H1 (cell line): ENCODE results near the gene AMIGO2. TPM values are rescaled to one million over a fixed set of nuclear protein-coding genes. Genes with fewer than 3 reads are reported as not detected.

ENCODE experiments used
- CTCF ChIA-PET: fragments of 300-600 bp; sonication (Branson Sonifier 250); formaldehyde crosslinking; loops from one replicate; lab custom pipeline; 2021; ENCODE audit not compliant: partially characterized antibody; lab: Charles Lee
- POLR2A ChIA-PET: fragments of 300-600 bp; sonication (Branson Sonifier 250); formaldehyde crosslinking; loops from one replicate; lab custom pipeline; 2021; ENCODE audit warnings: inconsistent platforms; ENCODE audit not compliant: partially characterized antibody; lab: Charles Lee
- DNase-seq, 2 experiments: peaks; one replicate each; pipeline versions ENCODE4 v3.0.0 to v3.0.0-alpha.2; 2010 to 2022; ENCODE audit warnings: low spot score in 2 of 2, low read depth in 1 of 2, mixed read lengths in 1 of 2
- FAIRE-seq: peaks from 2 replicates; lab custom pipeline; 2011; peaks lifted over from hg19 to GRCh38; lab: Jason Lieb, UNC
- H2AFZ ChIP-seq: 2 replicates; pipeline ENCODE4 v1.8.1; 2012; ENCODE audit warnings: low read length, inconsistent platforms
- H2AK5ac ChIP-seq: 2 replicates; pipeline ENCODE4 v1.6.1; 2013; ENCODE audit warnings: low read depth, low read length
- H2BK120ac ChIP-seq: replicated peaks from 2 replicates; pipeline ENCODE3; 2013; ENCODE audit warnings: low read depth, low read length, inconsistent platforms
- H2BK12ac ChIP-seq: 2 replicates; pipeline ENCODE4 v1.6.1; 2013; ENCODE audit warnings: low read depth, low read length
- H2BK15ac ChIP-seq: 2 replicates; pipeline ENCODE4 v1.6.1; 2013; ENCODE audit warnings: low read length
- H2BK20ac ChIP-seq: 2 replicates; pipeline ENCODE4 v1.6.1; 2013; ENCODE audit warnings: low read length
- H2BK5ac ChIP-seq: 2 replicates; pipeline ENCODE4 v1.6.1; 2013; ENCODE audit warnings: low read depth, low read length
- H3K14ac ChIP-seq: 2 replicates; pipeline ENCODE4 v1.6.1; 2013; ENCODE audit warnings: inconsistent platforms; ENCODE audit not compliant: insufficient read length
- H3K18ac ChIP-seq: 2 replicates; pipeline ENCODE4 v1.6.1; 2013; ENCODE audit warnings: low read length; ENCODE audit errors: extremely low read depth
- H3K23ac ChIP-seq: 2 replicates; pipeline ENCODE4 v1.6.1; 2013; ENCODE audit warnings: inconsistent platforms; ENCODE audit not compliant: insufficient read length
- H3K23me2 ChIP-seq: 2 replicates; pipeline ENCODE4 v1.6.1; 2013; ENCODE audit warnings: low read depth, low read length
- H3K27ac ChIP-seq: 2 replicates; pipeline ENCODE4 v1.6.1; 2011; ENCODE audit warnings: low read depth, low read length, inconsistent platforms
- H3K27me3 ChIP-seq, 4 experiments: replicated peaks in 1 of 4; 1 replicate in 1 of 4; 2 replicates in 3 of 4; pipeline versions ENCODE4 v1.6.1 to v1.8.1; 2011 to 2013; ENCODE audit warnings: low read length in 3 of 4, mild to moderate bottlenecking in 3 of 4, inconsistent platforms in 2 of 4, mixed read lengths in 2 of 4, moderate library complexity in 1 of 4; ENCODE audit not compliant: control insufficient read depth in 3 of 4, insufficient read depth in 3 of 4; ENCODE audit errors: extremely low read depth in 1 of 4
- H3K36me3 ChIP-seq, 4 experiments: 2 replicates each; pipeline versions ENCODE4 v1.6.1 to v1.8.1; 2011 to 2013; ENCODE audit warnings: mild to moderate bottlenecking in 4 of 4, low read length in 3 of 4, moderate library complexity in 2 of 4, control low read depth in 1 of 4, inconsistent platforms in 1 of 4; ENCODE audit not compliant: insufficient read depth in 4 of 4, control insufficient read depth in 2 of 4
- H3K4ac ChIP-seq: replicated peaks from 2 replicates; pipeline ENCODE3; 2013; ENCODE audit warnings: low read length, low read depth, mixed read lengths, inconsistent platforms; ENCODE audit not compliant: insufficient read length
- H3K4me1 ChIP-seq, 4 experiments: replicated peaks in 1 of 4; 1 replicate in 1 of 4; 2 replicates in 3 of 4; pipeline versions ENCODE4 v1.6.1 to v1.8.1; 2011 to 2013; ENCODE audit warnings: low read length in 3 of 4, inconsistent platforms in 2 of 4, mixed read lengths in 1 of 4; ENCODE audit not compliant: insufficient read depth in 4 of 4, control insufficient read depth in 3 of 4
- H3K4me2 ChIP-seq, 2 experiments: 2 replicates each; pipeline versions ENCODE4 v1.6.1 to v1.8.1; 2011 to 2013; ENCODE audit warnings: low read depth in 2 of 2, low read length in 2 of 2, control low read depth in 1 of 2, inconsistent platforms in 1 of 2, mild to moderate bottlenecking in 1 of 2; ENCODE audit not compliant: insufficient read depth in 1 of 2
- H3K4me3 ChIP-seq, 4 experiments: fragments of 200-600, 300-600 bp in 1 of 4; sonication (generic), shearing (Covaris generic), sonication (Bioruptor Twin) in 1 of 4; 2 replicates each; pipeline versions ENCODE4 v1.5.1 to v1.8.1; 2011 to 2016; ENCODE audit warnings: low read length in 4 of 4, low read depth in 3 of 4, control low read depth in 2 of 4, inconsistent platforms in 2 of 4, mild to moderate bottlenecking in 2 of 4, mixed read lengths in 1 of 4, moderate library complexity in 1 of 4; ENCODE audit not compliant: insufficient read depth in 2 of 4; ENCODE audit errors: extremely low read depth in 1 of 4
- H3K56ac ChIP-seq: replicated peaks from 2 replicates; pipeline ENCODE3; 2013; ENCODE audit warnings: low read depth, mild to moderate bottlenecking, mixed read lengths, low read length, inconsistent platforms; ENCODE audit not compliant: insufficient read length
- H3K79me1 ChIP-seq: 2 replicates; pipeline ENCODE4 v1.6.1; 2013; ENCODE audit warnings: low read depth, low read length, control low read depth
- H3K79me2 ChIP-seq, 2 experiments: 2 replicates each; pipeline versions ENCODE4 v1.6.1 to v1.8.1; 2012 to 2013; ENCODE audit warnings: low read length in 2 of 2, mild to moderate bottlenecking in 2 of 2, inconsistent platforms in 1 of 2; ENCODE audit not compliant: insufficient read depth in 2 of 2, control insufficient read depth in 1 of 2
- H3K9ac ChIP-seq, 4 experiments: replicated peaks in 1 of 4; 1 replicate in 1 of 4; 2 replicates in 3 of 4; pipeline versions ENCODE4 v1.6.1 to v1.8.1; 2011 to 2013; ENCODE audit warnings: low read depth in 3 of 4, low read length in 3 of 4, control low read depth in 2 of 4, mild to moderate bottlenecking in 2 of 4, moderate library complexity in 2 of 4, inconsistent platforms in 1 of 4; ENCODE audit errors: extremely low read depth in 1 of 4
- H3K9me3 ChIP-seq, 2 experiments: 2 replicates each; pipeline versions ENCODE4 v1.6.1 to v1.8.1; 2012 to 2013; ENCODE audit warnings: mild to moderate bottlenecking in 2 of 2, moderate library complexity in 2 of 2, control low read depth in 1 of 2, inconsistent platforms in 1 of 2, low read depth in 1 of 2, low read length in 1 of 2, mixed read lengths in 1 of 2; ENCODE audit not compliant: insufficient read depth in 2 of 2
- H4K20me1 ChIP-seq, 2 experiments: replicated peaks in 1 of 2; 2 replicates each; pipeline versions ENCODE3 to v1.8.1; 2011 to 2013; ENCODE audit warnings: inconsistent platforms in 2 of 2, low read length in 2 of 2, mild to moderate bottlenecking in 1 of 2; ENCODE audit not compliant: insufficient read depth in 2 of 2, control insufficient read depth in 1 of 2
- H4K5ac ChIP-seq: 2 replicates; pipeline ENCODE4 v1.6.1; 2013; ENCODE audit warnings: low read length, low read depth, mixed read lengths, inconsistent platforms; ENCODE audit not compliant: insufficient read length
- H4K8ac ChIP-seq: 2 replicates; pipeline ENCODE4 v1.8.0; 2013; ENCODE audit warnings: mild to moderate bottlenecking, moderate library complexity, low read length, inconsistent platforms; ENCODE audit not compliant: insufficient read depth; ENCODE audit errors: extremely low read depth
- H4K91ac ChIP-seq: replicated peaks from 2 replicates; pipeline ENCODE3; 2013; ENCODE audit warnings: low read length, mixed read lengths, inconsistent platforms; ENCODE audit not compliant: insufficient read length
- CBX8 ChIP-seq: fragments of 300-800, 300-1000 bp; sonication (generic); IDR thresholded peaks from 2 replicates; pipeline ENCODE4 v1.7.1; 2016; ENCODE audit warnings: low read depth, low read length, borderline replicate concordance
- WGBS, 2 experiments: shearing (Covaris generic) in 1 of 2; methylation state at CpG; one replicate each; pipeline versions ENCODE4 v1.1.6 to v1.1.7; 2013 to 2015; ENCODE audit warnings: low lambda C conversion rate in 2 of 2, mixed read lengths in 2 of 2, inconsistent platforms in 1 of 2, low coverage in 1 of 2, missing lambda C conversion rate in 1 of 2; ENCODE audit not compliant: insufficient replicate concordance in 2 of 2, insufficient coverage in 1 of 2, insufficient read length in 1 of 2; ENCODE audit errors: extremely low coverage in 1 of 2, missing lambda C conversion rate in 1 of 2; 5-methylcytosine and 5-hydroxymethylcytosine counted together
- polyA plus RNA-seq, 7 experiments: library from polyadenylated mRNA; depleted of rRNA in 3 of 7; stranded (reverse) in 5 of 7; unstranded in 2 of 7; fragments of >200 nt in 5 of 7; fragments of 200-250 nt in 2 of 7; gene quantifications; 1 replicate in 5 of 7; 2 replicates in 1 of 7; 4 replicates in 1 of 7; pipeline versions ENCODE4 v1.2.1 to v1.2.3, GENCODE V29; 2011 to 2013; ENCODE audit warnings: missing spikeins in 2 of 7, mixed read lengths in 2 of 7
- total RNA-seq: library from RNA; stranded (reverse); fragmentation: NEBNext Ultra II Directional; extraction: Animal tissue kit (Norgen Biotek cat#: 25700); gene quantifications from 2 replicates; pipeline ENCODE4 v1.2.1, GENCODE V29; 2021

Gene AMIGO2
- total and polyA plus RNA-seq, 2 of the 8 experiments (the other 6 are each of a cell fraction or from before 2014, with no cell fraction given), result 1.7 to 3.3 TPM

GRCh38 chr12:47121146-47121545 lies 41.4 kb upstream of the AMIGO2 start:
- Histone ChIP-seq H3K4ac (no peak overlapping the region), H4K8ac (no peak overlapping the region)
- no peak for FAIRE-seq

More at GRCh38 chr12:47121146-47121545, 41.4 kb upstream of the AMIGO2 start:
- POLR2A ChIA-PET, result interaction anchor here (0.6 kb wide), 1 partner anchor 1092 kb away, joined by 4 read pairs; no protein-coding TSS in a partner anchor
- Histone ChIP-seq H3K4me1 (no peaks in the 10 kb centered on the region), H3K27me3 (no peaks in the 10 kb centered on the region), H4K5ac (no peak overlapping the region)
- no peak for DNase-seq
- TF ChIP-seq CBX8, result no peak
- TF ChIP-seq, all 59 proteins: peak for 0
- Histone ChIP-seq H3K27ac (no peak overlapping the region), H2AK5ac (no peak overlapping the region), H3K79me1 (no peaks in the 10 kb centered on the region), H2BK5ac (no peak overlapping the region), H3K9me3 (no peaks in the 10 kb centered on the region), H3K23ac (no peak overlapping the region), H2BK20ac (no peak overlapping the region), H2AFZ (no peak overlapping the region), H4K20me1 (no peaks in the 10 kb centered on the region), H3K23me2 (no peaks in the 10 kb centered on the region), H3K56ac (no peak overlapping the region), H3K4me2 (no peak overlapping the region), H3K14ac (no peak overlapping the region), H3K9ac (no peak overlapping the region), H4K91ac (no peak overlapping the region), H2BK12ac (no peak overlapping the region), H3K36me3 (no peaks in the 10 kb centered on the region), H3K18ac (no peak overlapping the region), H2BK120ac (no peak overlapping the region), H3K79me2 (no peaks in the 10 kb centered on the region), H3K4me3 (no peak overlapping the region), H2BK15ac (no peak overlapping the region)
- CTCF ChIA-PET, result interaction anchor here (0.8 to 1.7 kb wide), 2 partner anchors 17 to 50 kb away, joined by 3 read pairs; no protein-coding TSS in a partner anchor
- 93% methylated on average over 5 of the region's 5 CpGs; no CpG with 5 or more reads in 1 of the 2 experiments for WGBS, 2 experiments
